IMR-90 (cell line): ENCODE data around the gene PRKAG2. TPM values are rescaled to one million over a fixed set of nuclear protein-coding genes. Genes with fewer than 3 reads are reported as not detected.

Source experiments
- ATAC-seq: fragments of 200-7000 bp; cut with Tn5 transposase; 2 replicates; pipeline ENCODE4 v1.9.1; 2020; ENCODE audit warnings: low read depth, mild to moderate bottlenecking, moderate library complexity
- BruUV-seq: library from RNA; stranded (reverse); fragments of 400-500 nt; replicated peaks from 2 replicates; lab custom pipeline; 2021; lab: Mats Ljungman, UMichigan
- CTCF ChIA-PET: fragments of 300-600 bp; formaldehyde crosslinking; extraction: SDS; loops from one replicate; lab custom pipeline; 2021; ENCODE audit warnings: antibody characterized with exemption; lab: Yijun Ruan, JAX
- POLR2A ChIA-PET: fragments of 300-600 bp; sonication (Branson Sonifier 250); formaldehyde crosslinking; loops from one replicate; lab custom pipeline; 2022; ENCODE audit warnings: antibody characterized with exemption; ENCODE audit not compliant: unreplicated experiment; lab: Charles Lee
- DNase-seq: peaks from one replicate; pipeline ENCODE4 v3.0.0; 2013
- H2AFZ ChIP-seq: replicated peaks from 2 replicates; pipeline ENCODE3; 2013; ENCODE audit warnings: low read length, mild to moderate bottlenecking; ENCODE audit not compliant: poor library complexity
- H2AK5ac ChIP-seq: 2 replicates; pipeline ENCODE4 v1.6.1; 2013; ENCODE audit warnings: low read depth, low read length, inconsistent platforms
- H2AK9ac ChIP-seq: replicated peaks from 2 replicates; pipeline ENCODE3; 2013; ENCODE audit warnings: mild to moderate bottlenecking, low read depth, low read length, moderate library complexity; ENCODE audit not compliant: poor library complexity
- H2BK120ac ChIP-seq: 2 replicates; pipeline ENCODE4 v1.6.1; 2013; ENCODE audit warnings: low read depth, low read length, inconsistent platforms
- H2BK15ac ChIP-seq: 3 replicates; pipeline ENCODE4 v1.6.1; 2013; ENCODE audit warnings: low read depth, low read length, inconsistent platforms
- H2BK20ac ChIP-seq: 2 replicates; pipeline ENCODE4 v1.6.1; 2013; ENCODE audit warnings: low read depth, mild to moderate bottlenecking, inconsistent platforms, low read length, moderate library complexity
- H2BK5ac ChIP-seq: 2 replicates; pipeline ENCODE4 v1.6.1; 2013; ENCODE audit warnings: mild to moderate bottlenecking, low read depth, low read length, inconsistent platforms; ENCODE audit not compliant: poor library complexity, severe bottlenecking
- H3K14ac ChIP-seq: replicated peaks from 2 replicates; pipeline ENCODE4 v1.6.1; 2013; ENCODE audit warnings: low read depth, low read length, inconsistent platforms
- H3K18ac ChIP-seq: 2 replicates; pipeline ENCODE4 v1.6.1; 2013; ENCODE audit warnings: low read depth, low read length, control low read depth
- H3K23ac ChIP-seq: 2 replicates; pipeline ENCODE4 v1.6.1; 2013; ENCODE audit warnings: low read depth, low read length, inconsistent platforms
- H3K27ac ChIP-seq: 2 replicates; pipeline ENCODE4 v1.5.1; 2013; ENCODE audit warnings: mild to moderate bottlenecking, control low read depth, low read length; ENCODE audit not compliant: insufficient read depth
- H3K27me3 ChIP-seq: 2 replicates; pipeline ENCODE4 v1.6.1; 2013; ENCODE audit warnings: low read length; ENCODE audit not compliant: control insufficient read depth, insufficient read depth
- H3K36me3 ChIP-seq: 2 replicates; pipeline ENCODE4 v1.6.1; 2013; ENCODE audit warnings: low read length, mixed read lengths; ENCODE audit not compliant: control insufficient read depth, insufficient read depth
- H3K4ac ChIP-seq: 2 replicates; pipeline ENCODE4 v1.6.1; 2013; ENCODE audit warnings: low read depth, low read length, inconsistent platforms
- H3K4me1 ChIP-seq: 2 replicates; pipeline ENCODE4 v1.6.1; 2013; ENCODE audit warnings: low read length, mixed read lengths; ENCODE audit not compliant: control insufficient read depth, insufficient read depth
- H3K4me2 ChIP-seq: 2 replicates; pipeline ENCODE4 v1.6.1; 2013; ENCODE audit warnings: low read depth, mild to moderate bottlenecking, control low read depth, low read length, moderate library complexity
- H3K4me3 ChIP-seq: 2 replicates; pipeline ENCODE4 v1.5.1; 2013; ENCODE audit warnings: low read depth, mild to moderate bottlenecking, control low read depth, low read length, moderate library complexity; ENCODE audit not compliant: insufficient read depth
- H3K56ac ChIP-seq: 2 replicates; pipeline ENCODE4 v1.6.1; 2013; ENCODE audit warnings: low read length, inconsistent platforms; ENCODE audit not compliant: insufficient read depth; ENCODE audit errors: extremely low read depth
- H3K79me1 ChIP-seq, 2 experiments: 2 replicates each; pipeline ENCODE4 v1.6.1; 2013; ENCODE audit warnings: low read length in 2 of 2, inconsistent platforms in 1 of 2, low read depth in 1 of 2
- H3K9ac ChIP-seq: 2 replicates; pipeline ENCODE4 v1.6.1; 2013; ENCODE audit warnings: low read depth, low read length, control low read depth
- H3K9me1 ChIP-seq: 2 replicates; pipeline ENCODE4 v1.6.1; 2013; ENCODE audit warnings: low read length, inconsistent platforms; ENCODE audit not compliant: insufficient read depth
- H3K9me3 ChIP-seq: 2 replicates; pipeline ENCODE4 v1.6.1; 2013; ENCODE audit warnings: low read length; ENCODE audit not compliant: control insufficient read depth, insufficient read depth
- H4K20me1 ChIP-seq: 2 replicates; pipeline ENCODE4 v1.6.1; 2013; ENCODE audit warnings: low read length, inconsistent platforms; ENCODE audit not compliant: insufficient read depth
- H4K5ac ChIP-seq: 2 replicates; pipeline ENCODE4 v1.6.1; 2013; ENCODE audit warnings: mild to moderate bottlenecking, low read depth, low read length, control low read depth
- H4K8ac ChIP-seq, 2 experiments: 2 replicates each; pipeline ENCODE4 v1.6.1; 2013; ENCODE audit warnings: low read depth in 2 of 2, low read length in 2 of 2, control low read depth in 1 of 2, inconsistent platforms in 1 of 2
- H4K91ac ChIP-seq: 2 replicates; pipeline ENCODE4 v1.6.1; 2013; ENCODE audit warnings: low read depth, low read length, inconsistent platforms; ENCODE audit not compliant: insufficient read depth
- BHLHE40 ChIP-seq: fragments of 150-350 bp; IDR thresholded peaks from 2 replicates; pipeline ENCODE4 v1.6.1; 2016; ENCODE audit warnings: mild to moderate bottlenecking, low read depth, low read length
- CEBPB ChIP-seq: IDR thresholded peaks from 2 replicates; pipeline ENCODE4 v1.6.1; 2012; ENCODE audit warnings: low read depth, low read length, improper control_type of control experiment
- CHD1 ChIP-seq: IDR thresholded peaks from 2 replicates; pipeline ENCODE4 v1.6.1; 2012; ENCODE audit warnings: low read depth, low read length, improper control_type of control experiment
- ELK1 ChIP-seq: fragments of 150-350 bp; IDR thresholded peaks from 2 replicates; pipeline ENCODE4 v1.6.1; 2016; ENCODE audit warnings: low read depth, mild to moderate bottlenecking, low read length, moderate library complexity, borderline replicate concordance
- FOS ChIP-seq: fragments of 150-350 bp; IDR thresholded peaks from 2 replicates; pipeline ENCODE4 v1.6.1; 2016; ENCODE audit warnings: low read depth, low read length
- MAZ ChIP-seq: IDR thresholded peaks from 2 replicates; pipeline ENCODE4 v1.6.1; 2012; ENCODE audit warnings: low read depth, mild to moderate bottlenecking, low read length, improper control_type of control experiment, moderate library complexity, borderline replicate concordance
- MXI1 ChIP-seq: IDR thresholded peaks from 2 replicates; pipeline ENCODE4 v1.6.1; 2012; ENCODE audit warnings: low read depth, mild to moderate bottlenecking, low read length, moderate library complexity, borderline replicate concordance
- NFE2L2 ChIP-seq: fragments of 150-350 bp; IDR thresholded peaks from 2 replicates; pipeline ENCODE4 v1.6.1; 2016; ENCODE audit warnings: low read depth, mild to moderate bottlenecking, low read length
- POLR2A ChIP-seq: IDR thresholded peaks from 2 replicates; pipeline ENCODE4 v1.6.1; 2012; ENCODE audit warnings: mild to moderate bottlenecking, low read depth, low read length
- RAD21 ChIP-seq: IDR thresholded peaks from 2 replicates; pipeline ENCODE4 v1.6.1; 2012; ENCODE audit warnings: low read length, improper control_type of control experiment
- RCOR1 ChIP-seq: IDR thresholded peaks from 2 replicates; pipeline ENCODE4 v1.6.1; 2012; ENCODE audit warnings: mild to moderate bottlenecking, low read length, improper control_type of control experiment; ENCODE audit not compliant: insufficient replicate concordance
- RFX5 ChIP-seq: IDR thresholded peaks from 2 replicates; pipeline ENCODE4 v1.8.0; 2012; ENCODE audit warnings: low read depth, mild to moderate bottlenecking, low read length, moderate library complexity
- SMC3 ChIP-seq: fragments of 150-350 bp; IDR thresholded peaks from 2 replicates; pipeline ENCODE4 v1.6.1; 2016; ENCODE audit warnings: low read depth, mild to moderate bottlenecking, antibody characterized with exemption, low read length, moderate library complexity
- USF2 ChIP-seq: fragments of 150-350 bp; IDR thresholded peaks from 2 replicates; pipeline ENCODE4 v1.6.1; 2017; ENCODE audit warnings: mild to moderate bottlenecking, antibody characterized with exemption, low read length, low read depth
- WGBS, 2 experiments: methylation state at CpG; one replicate each; pipeline versions ENCODE4 v1.1.5 to v1.1.7; 2013; ENCODE audit warnings: missing lambda C conversion rate in 2 of 2; ENCODE audit not compliant: insufficient read length in 1 of 2; ENCODE audit errors: extremely low coverage in 2 of 2; 5-methylcytosine and 5-hydroxymethylcytosine counted together
- dilution Hi-C: fragments of 300-500 bp; cut with HindIII; formaldehyde crosslinking; loops from one replicate; pipeline ENCODE4 v1.14.3; 2018; ENCODE audit warnings: low sequenced_read_pairs; ENCODE audit not compliant: unreplicated experiment
- in situ Hi-C: fragments of 300-500 bp; cut with MboI; formaldehyde crosslinking; loops from 3 replicates; pipeline ENCODE4 v1.14.3; 2019; ENCODE audit warnings: low sequenced_read_pairs, inconsistent platforms, mixed read lengths
- intact Hi-C: fragments of 100-400 bp; cut with micrococcal nuclease; formaldehyde crosslinking; loops from 2 replicates; pipeline ENCODE4 v1.10.0; 2022
- polyA plus RNA-seq, 3 experiments: library from polyadenylated mRNA; depleted of rRNA; stranded (reverse); fragments of >200 nt; gene quantifications; 2 replicates each; pipeline ENCODE4 v1.2.3, GENCODE V29; 2012; ENCODE audit warnings: low replicate concordance in 1 of 3
- total RNA-seq: library from RNA; depleted of rRNA; stranded (reverse); fragments of >200 nt; gene quantifications from 2 replicates; pipeline ENCODE4 v1.2.3, GENCODE V29; 2012

PRKAG2 gene
- total and polyA plus RNA-seq, 2 of the 4 experiments (the other 2 are of a cell fraction), result 15.4 to 21.6 TPM

- dilution Hi-C loops, result no loop called here
- no peak overlapping the region for H3K56ac ChIP-seq
- WGBS, 2 experiments, result 60% methylated on average over 1 of the region's 9 CpGs; no CpG with 5 or more reads in 1 of the 2 experiments
- no peak overlapping the region for H2BK5ac ChIP-seq
- H2AK9ac ChIP-seq, result no peak overlapping the region
- no peak overlapping the region for H2BK120ac ChIP-seq
- H2AFZ ChIP-seq, result no peak overlapping the region
- no peaks in the 10 kb centered on the region for H3K36me3 ChIP-seq
- in situ Hi-C loops, result loop anchor here (25.0 kb wide), 2 partner anchors 311 to 411 kb away; no protein-coding TSS in a partner anchor
- ChIA-PET CTCF (interaction anchor here (1.2 to 1.3 kb wide), 2 partner anchors 9 to 14 kb away, joined by 4 read pairs; no protein-coding TSS in a partner anchor), POLR2A (no interaction called here)
- no peak overlapping the region for H3K14ac ChIP-seq
- H4K20me1 ChIP-seq, result no peaks in the 10 kb centered on the region
- H4K5ac ChIP-seq, result no peak overlapping the region
- H3K4ac ChIP-seq, result no peak overlapping the region
- no peak overlapping the region for H3K9ac ChIP-seq
- TF ChIP-seq POLR2A (no peak), RFX5 (no peak), BHLHE40 (no peak), NFE2L2 (no peak), RCOR1 (no peak), CEBPB (no peak), SMC3 (no peak), ELK1 (no peak), FOS (no peak), USF2 (no peak), MAZ (no peak), MXI1 (no peak), RAD21 (no peak), CHD1 (no peak)
- DNase-seq, result no peak
- H2BK20ac ChIP-seq, result no peak overlapping the region
- H3K23ac ChIP-seq, result no peak overlapping the region
- H4K8ac ChIP-seq, result no peak overlapping the region
- H3K9me1 ChIP-seq, result no peaks in the 10 kb centered on the region
- peaks cover 78% of the 10 kb centered on the region for H3K27me3 ChIP-seq
- H3K18ac ChIP-seq, result no peak overlapping the region
- H3K79me1 ChIP-seq, result no peaks in the 10 kb centered on the region
- no peak overlapping the region for H3K4me3 ChIP-seq
- peaks cover 10% of the 10 kb centered on the region for H3K9me3 ChIP-seq
- no peaks in the 10 kb centered on the region for H3K4me1 ChIP-seq
- no peak for ATAC-seq
- H3K4me2 ChIP-seq, result no peak overlapping the region
- no peak overlapping the region for H4K91ac ChIP-seq
- H2AK5ac ChIP-seq, result no peak overlapping the region
- intact Hi-C loops, result no loop called here
- H2BK15ac ChIP-seq, result no peak overlapping the region
- BruUV-seq, result no TSS peak
- H3K27ac ChIP-seq, result no peak overlapping the region
Measured at GRCh38 chr7:151773797-151774196, 103.1 kb downstream of the PRKAG2 start.
